Measurements from ENCODE around the gene ASB6.
"Not testable (repeated sequence)": the region's sequence is repeated elsewhere in the genome, so short reads cannot be mapped to it uniquely, and the experiment has no call there.

ASB6 gene

DNA sequence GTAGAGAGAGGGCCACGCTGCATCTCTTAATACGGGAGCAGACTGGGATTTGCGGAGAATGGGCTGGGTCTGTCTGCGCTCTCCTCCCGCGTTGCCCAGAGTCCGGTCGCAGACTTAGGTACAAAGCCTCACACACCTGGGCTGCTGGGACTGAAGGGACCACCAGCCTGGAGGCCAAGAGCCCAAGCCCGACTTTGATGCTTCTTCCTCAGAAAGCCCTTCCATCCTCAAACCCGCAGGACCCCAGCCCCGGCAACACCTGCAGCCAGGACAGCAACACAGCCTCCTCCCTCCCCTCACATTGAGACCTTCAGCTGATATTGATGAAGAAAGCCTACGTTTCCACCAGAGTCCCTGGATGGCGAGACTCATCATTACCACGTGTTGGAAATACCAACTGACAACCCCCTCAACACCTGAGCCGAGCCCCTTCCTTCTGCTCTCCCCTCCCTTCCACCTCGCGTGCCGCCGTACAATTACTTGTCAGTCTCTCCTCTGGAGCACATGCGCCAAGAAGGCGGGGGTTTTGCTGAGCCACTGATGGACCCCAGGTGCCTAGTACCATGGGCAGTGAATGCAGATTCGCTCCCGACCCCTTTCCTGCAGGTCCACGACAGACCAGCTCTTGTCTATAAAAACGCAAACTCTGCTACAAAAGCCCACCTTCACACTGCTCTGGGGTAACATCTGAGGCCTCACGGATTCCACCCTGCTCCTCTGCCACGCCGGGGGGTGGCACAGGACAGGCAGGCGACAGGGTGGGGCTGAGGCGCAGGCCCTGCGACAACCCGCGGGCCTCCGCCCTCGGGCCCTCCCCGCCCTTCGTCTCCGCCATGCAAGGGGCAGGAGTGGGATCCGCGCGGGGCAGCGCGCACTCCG is 841 bp downstream of the ASB6 start:
- no peak for DNase-seq

DNA sequence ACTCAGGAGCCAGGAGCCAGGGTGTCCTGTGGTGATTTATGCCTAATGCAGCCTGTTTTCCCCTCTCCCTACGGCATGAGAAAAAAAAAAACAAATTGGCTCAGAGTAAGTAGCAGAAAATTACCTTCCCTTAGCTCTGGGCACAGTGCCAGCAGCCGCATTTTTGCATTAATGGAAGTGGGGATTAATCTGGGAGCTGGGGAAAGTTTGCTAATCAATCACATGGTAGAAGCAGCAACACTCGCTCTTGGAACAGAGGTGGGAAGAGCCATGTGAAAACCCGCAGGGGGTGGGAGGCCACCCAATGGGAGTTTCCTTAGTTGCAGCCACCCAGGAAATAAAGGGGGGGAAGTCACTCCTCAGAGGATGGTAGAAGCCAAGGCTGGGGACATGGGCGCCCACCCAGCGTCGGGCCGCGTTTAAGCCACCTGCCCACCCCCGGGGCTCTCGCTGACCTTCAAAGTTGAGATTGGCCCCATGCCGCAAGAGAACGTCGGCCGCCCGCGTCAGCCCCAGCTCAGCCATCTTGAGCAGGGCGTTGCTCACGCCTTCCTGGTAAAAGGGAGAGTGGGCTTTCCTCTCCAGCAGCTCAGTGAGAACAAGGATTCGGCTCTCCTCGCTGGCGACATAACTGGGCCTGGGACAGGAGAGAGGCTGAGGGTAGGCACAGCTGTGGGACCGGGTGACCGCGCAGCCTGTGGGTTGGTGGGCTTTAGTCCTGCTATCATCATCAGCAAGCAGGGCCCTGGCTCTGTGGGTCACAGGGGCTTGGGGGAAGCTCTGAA is 1.7 kb downstream of the ASB6 start:
- no peak for DNase-seq

DNA sequence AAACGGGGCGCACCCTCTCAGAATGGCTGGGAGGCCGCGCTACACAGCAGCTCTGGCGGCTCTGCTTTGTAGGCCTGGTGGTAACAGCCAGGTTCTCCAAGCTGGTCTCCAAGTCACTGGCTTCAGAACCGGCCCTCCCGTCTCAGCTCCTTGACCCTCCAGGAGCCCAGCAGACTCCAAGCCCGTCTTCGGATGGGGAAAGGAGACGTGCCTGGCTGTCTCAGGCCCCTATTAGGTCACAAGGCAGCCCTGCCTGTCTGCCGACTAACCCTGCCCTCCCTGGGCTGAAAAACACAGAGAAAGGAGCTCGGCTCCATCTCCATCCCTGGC is 2.2 kb downstream of the ASB6 start:
- no peak for DNase-seq

DNA sequence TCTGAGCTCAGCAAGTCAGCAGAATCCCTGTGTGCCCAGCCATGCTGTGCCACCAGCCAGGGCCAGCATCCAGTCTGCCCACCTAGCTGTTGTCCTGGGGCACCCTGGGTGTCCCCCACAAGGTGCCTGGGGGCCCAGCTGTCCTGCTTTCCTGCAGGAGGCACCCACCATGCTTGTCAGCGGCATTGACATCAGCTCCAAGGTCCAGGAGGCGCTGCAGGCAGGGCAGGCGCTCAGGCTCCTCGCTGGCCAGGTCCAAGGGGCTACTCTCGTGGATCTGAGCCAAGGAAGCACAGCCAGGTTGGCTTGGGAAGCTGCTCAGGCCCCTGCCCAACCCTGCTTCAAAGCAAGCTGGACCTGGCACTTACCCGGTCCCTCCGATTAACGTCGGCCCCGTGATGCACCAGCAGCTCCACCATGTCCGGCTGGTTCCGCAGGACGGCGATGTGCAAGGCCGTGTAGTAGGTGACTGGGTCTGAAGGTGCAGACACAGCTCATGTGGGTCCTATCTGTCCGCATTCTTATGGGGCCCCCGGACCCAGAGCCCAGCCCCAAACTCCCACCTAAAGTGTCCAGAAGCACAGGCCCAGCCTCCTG is 2.8 kb downstream of the ASB6 start:
- no peak for DNase-seq

DNA sequence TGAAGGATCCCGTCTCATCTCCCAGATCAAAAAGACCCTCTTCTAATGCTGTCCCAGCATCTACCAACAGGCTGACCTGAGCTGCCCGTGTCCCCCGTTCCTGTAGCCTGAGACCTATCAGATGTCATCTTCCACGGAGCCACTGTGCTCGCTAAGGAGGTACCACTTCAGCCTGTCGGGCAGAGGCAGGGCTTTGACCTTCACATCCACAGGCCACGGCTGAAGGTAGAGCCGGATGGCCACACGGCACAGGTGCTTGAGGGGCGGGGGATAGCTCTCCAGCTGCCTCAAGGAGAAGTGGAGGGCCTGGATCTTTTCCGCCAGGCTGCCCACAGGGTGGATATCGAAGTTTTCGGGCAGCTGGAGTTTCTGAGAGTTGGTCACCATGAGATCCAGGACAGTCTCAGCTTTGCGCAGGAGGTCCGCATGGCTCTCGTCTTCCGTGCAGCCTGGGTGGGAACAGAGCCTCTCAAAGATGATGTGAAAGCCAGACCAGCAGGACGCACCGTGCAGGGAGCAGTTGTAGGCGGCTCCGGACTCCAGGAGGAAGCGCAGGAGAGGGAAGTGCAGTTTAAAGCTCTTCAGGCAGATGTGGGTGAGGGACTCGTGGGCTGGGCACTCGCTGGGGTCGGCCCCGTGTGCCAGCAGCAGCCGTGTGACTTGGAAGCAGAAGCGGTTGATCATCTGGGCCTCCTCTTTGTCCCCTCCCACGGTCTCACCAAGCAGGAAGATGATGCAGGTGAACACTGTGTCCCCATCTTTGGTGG is 4.1 kb downstream of the ASB6 start:
- DNase-seq: no peak

DNA sequence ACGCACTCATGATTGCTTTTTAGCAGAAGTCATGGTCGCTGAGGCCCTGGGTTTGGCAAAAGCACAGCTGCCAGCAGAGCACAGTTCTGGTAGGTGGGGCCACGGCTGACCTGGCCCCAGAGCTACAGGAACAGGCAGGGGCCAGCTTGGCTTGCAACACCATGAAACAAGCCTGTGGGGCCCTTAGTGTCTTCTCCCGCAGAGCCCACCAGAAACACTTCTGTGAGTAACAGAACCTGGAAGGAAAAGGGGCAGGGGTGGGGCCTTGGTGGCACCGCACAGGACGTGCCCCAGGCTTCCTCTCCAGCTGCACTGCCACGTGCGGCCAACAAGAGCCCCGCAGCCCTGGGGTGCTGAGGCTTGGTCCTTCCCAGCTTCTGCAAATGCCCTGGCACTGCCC is 4.8 kb downstream of the ASB6 start:
- no peak for DNase-seq

DNA sequence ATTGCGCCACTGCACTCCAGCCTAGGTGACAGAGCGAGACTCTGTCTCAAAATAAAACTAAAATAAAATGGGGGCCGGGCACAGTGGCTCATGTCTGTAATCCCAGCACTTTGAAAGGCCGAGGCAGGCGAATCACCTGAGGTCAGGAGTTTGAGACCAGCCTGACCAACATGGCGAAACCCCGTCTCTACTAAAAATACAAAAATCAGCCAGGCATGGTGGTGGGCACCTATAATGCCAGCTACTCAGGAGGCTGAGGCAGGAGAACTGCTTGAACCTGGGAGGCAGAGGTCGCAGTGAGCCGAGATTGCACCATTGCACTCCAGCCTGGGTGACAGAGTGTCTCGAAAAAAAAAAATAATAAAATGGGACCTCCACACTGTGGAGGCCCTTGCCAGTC is 5.6 kb downstream of the ASB6 start:
- not testable (repeated sequence) for DNase-seq

DNA sequence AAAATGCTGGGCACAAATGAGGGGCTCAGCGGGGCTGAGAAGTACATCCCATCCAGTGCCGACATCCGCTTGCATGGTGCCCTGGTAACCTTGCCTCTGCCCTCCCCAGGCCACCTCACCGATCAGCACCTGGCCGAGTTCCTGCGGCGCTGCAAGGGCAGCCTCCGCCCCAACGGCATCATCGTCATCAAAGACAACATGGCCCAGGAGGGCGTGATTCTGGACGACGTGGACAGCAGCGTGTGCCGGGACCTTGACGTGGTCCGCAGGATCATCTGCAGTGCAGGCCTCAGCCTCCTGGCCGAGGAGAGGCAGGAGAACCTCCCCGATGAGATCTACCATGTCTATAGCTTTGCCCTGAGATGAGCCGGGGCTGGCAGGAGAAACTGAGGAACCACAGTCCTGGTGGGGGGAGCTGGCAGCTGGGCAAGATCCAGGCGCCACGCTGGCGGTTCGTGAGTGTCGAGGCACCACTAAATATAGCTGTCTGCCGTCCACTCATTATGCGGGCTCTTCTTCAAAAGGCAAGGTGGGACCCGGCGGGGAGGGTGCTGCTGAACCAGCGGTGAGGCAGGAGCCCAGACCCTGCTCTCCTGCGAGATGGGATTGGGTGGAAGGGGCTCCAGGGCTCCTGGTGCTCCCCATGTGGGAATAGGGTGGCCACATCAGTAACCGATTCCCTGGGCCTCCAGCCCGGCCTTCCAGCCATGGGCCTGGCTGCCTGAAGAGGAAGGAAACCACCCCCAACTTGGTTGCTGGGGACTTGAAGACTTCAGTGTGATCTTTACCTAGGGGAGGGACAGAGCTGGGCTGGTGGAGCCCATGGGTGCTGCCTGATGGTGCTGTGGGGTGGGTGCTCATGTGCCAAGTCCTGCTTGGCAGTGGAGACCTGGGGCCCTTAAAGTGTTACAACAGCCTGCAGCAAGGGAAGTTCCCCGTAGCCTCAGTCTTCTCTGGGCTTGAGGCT is 6.6 kb downstream of the ASB6 start:
- DNase-seq: no peak

DNA sequence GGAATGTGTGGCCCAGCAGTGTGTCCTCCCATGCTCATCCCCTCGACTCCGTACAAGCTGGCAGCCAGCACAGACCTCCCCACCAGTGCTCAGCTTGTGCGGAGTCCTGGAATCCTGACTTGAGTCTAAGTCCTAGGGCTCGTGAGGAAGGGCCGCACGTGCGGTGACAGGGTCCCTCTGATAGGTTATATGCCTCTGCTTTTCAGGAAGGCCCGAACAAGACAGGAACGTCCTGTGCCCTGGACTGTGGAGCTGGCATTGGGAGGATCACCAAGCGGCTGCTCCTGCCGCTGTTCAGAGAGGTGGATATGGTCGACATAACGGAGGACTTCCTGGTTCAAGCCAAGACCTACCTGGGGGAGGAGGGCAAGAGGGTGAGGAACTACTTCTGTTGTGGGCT is 8.1 kb downstream of the ASB6 start:
- no peak for DNase-seq

DNA sequence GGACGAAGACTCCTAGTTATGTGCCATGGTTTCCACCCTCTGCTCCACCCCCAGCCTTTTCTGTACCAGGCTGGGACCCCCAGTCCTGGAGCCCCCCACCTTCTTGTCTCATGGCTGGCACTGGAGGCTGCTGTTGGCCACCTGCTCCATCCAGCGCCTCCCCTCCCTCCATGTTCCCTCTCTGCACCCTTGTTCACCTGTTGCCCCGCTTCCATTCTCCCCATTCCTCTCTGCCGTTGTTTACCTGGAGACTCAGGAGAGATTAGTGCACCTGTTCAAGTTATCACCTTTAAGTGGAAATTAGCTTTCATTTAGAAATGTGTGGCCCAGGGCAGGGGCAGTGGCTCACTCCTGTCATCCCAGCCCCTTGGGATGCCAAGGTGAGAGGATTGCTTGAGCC is 8.7 kb downstream of the ASB6 start:
- DNase-seq: no peak

DNA sequence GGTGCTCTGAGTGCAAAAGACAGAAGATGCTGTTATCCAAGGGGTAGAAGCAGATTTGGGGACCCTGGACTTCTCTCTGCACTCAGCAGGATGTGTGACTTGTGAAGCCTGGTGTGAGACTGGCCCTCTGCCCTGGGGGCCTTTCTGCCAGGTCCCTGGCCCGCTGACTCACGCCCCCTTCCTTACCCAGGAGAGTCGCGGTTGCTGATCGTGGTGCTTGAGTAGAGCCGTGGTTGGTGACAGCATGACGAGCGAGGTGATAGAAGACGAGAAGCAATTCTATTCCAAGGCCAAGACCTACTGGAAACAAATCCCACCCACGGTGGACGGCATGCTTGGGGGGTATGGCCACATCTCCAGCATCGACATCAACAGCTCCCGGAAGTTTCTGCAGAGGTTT is 9.5 kb downstream of the ASB6 start:
- no peak for DNase-seq

DNA sequence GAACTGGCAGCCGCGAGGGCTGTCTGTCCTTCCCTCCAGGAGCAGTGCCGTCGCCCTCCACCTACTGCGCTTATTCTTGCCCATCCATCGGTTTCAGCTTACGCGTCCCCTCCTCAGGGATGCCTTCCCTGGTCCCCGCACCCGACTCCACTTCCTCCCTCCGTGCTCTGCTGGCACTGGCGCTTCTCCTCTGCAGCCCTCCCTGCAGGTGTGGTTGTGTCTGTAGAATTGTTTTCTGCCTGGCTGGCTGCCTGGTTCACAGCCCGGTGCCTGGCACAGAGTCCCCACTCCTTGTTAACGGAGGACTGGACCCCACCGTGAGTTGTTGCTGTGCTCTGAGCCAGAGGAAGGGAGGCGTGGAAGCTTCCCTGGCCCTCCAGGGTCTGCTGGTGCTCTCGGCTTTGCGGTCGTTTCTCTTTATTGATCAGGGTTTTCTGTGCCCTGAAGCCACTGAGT is 10.2 kb downstream of the ASB6 start:
- no peak for DNase-seq

DNA sequence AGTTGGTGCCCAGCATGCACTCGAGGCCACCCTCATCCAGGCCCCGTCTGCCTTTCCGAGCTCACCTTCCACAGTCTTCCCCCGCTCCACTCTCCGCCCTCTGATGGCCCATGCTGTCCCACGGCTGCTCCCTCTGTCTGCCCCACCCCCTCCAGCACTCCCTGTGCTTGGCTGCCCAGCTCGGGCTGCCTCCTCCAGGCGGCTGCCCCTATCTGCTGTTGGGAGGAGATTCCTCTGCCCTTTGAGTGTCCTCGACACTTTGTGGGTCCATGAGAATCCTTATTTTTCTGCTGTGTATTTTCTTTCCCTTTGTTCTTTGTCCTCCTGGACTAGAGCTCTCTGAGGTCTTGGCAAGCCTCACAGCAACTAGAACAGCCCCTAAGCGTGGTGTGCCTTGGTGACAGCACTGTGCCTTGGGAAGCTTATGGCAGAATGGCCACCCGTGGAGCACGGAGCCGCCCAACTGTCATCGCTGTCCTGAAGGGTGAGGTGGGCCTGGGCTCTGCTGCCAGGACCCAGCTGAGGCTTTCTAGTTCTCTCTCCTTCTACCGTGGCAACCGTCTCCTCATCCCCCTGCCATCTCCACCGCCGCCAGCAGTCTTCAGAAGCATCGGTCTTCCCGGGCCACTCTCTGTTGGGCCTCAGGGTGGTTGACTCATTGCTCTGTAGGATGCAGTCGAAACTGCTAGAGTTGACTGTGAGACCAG is 10.8 kb downstream of the ASB6 start:
- no peak for DNase-seq

DNA sequence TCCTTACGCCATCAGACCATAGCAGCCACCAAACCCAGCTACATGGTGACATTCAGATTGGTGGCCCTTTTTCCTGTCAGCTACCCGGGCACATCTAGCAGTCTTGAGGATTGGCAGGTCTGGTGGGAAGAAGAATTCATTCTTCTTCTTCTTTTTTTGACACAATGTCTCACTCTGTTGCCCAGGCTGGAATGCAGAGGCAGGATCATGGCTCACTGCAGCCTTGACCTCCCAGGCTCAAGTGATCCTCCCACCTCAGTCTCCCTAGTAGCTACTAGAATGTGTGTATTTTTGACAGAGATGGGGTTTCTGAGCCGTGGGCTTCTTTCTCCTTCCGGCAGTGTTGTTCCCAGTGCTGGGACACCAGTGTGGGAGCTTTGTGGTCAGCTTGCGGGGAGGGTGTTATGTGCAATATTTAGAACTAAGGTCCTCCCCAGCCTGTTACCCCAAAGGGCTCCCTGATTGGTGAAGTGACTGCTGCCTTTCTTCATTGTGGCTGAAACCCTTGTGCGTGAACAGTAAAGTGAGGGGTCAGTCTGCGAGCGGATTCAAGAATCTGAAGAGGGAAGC is 12.6 kb downstream of the ASB6 start:
- DNase-seq: no peak

DNA sequence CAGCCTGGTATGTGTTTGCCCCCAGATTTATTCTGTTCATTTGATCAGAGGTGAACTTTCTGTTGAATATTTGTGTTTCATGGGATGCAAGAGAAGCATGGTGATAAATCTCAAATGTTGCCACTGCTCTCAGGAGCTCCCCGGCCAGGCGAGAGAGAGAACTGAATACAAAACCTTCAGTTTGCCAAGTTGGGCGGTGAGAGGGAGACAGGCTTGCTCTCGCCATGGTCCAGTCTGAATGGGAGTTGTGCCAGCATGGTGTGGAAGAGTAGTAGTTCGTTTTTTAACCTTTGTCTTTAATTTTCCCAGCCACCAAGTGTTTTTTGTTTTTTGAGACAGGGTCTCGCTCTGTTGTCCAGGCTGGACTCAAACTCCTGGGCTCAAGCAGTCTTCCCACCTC is 13.2 kb downstream of the ASB6 start:
- no peak for DNase-seq

DNA sequence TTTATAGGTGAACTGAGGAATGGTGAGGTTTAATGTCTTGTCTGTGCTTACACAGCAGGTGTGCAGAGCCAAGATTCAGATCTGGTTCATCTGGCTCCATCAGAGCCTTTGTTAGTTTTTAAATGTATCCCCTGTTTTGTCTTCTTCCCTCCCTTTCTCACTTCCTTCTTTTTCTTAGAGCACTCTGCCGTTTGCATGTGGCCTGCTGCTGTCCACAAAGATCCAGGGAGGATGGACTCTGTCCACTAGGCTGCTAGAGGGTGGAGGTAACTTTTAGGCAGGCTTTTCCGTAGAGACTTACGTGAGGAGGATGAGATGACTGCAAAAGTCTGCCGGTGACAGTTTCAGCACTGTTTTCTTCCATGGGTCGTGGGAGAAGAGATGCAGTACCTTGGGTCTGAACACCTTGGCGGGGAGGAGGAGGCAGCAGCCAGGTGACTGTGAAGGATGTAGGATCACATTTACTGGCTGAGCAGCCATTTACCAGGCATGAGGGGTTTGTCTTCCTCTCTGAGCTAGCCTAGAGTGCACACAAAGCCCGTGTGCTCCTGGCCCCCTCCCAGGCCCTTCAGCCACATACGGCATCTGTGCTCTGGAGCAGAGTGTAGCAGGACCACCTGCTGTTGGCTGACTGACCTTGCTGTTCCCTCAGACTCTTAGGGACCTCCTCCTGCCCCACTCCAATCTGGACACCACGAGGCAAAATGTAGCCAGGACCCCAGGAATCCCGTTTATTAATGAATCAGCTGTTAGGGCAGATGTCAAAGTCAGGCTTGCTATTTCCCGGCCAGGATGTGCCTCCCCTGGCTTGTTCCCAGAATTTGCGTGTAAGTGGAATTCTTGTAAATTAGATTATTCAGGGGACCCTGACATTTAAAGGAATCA is 14.2 kb downstream of the ASB6 start:
- no peak for DNase-seq

DNA sequence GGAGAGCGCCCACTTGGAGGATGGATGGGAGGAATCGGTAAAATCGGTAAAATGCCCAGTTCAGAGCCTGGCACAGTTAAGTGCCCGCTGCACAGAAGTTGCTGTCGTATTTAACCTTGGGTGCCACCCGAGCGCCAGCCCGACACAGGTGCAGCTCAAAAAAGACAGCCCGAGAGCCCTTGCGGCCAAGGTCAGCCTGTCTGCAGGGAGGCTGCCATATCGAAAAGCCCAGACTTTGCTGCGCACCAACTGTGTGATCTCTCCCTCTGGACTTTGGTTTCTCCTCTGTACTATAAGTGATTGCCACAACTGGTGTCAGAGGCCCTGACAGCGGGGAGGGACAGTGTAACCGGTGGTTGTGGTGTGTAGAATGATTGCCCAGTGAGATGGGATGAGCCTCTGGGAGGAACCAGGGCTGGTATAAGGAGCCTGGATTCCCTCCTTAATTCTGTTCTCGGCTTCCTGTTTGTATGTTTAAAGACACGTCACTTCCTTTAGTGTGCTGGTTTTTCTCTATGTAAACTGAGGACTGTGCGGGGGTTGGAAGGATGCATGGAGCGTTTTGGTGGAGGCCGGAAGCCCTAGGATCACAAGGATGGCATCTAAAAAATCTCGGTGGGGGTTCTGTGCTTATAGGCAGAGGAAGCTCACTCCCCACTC is 15.2 kb downstream of the ASB6 start:
- peak; percentile 54 for DNase-seq

DNA sequence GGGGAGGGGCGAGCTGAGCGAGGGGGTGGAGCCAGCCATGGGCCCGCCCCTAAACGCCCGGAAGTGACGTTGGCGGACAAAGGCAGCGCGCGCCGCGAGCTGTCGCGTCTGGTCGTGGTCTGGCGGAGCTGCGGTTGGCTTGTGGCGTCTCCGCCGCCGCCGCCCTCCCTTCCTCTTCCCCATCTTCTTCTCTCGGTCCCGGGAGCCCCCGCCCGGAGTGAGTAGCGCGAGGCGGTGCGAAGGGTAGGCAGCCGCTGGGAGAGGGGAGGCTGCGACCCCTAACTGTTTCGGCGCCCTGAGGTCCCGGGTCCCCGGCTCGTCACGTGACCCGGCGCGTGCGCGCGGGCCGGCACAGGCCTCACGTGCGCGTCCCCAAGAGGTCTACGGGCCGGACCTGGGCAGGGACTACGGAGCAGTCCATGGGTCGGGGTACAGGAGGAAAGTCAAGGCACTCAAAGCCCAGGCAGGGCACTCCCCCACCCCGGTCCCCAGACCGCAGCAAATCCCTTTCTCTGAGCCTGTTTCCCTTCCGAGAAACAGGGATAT is 15.8 kb downstream of the ASB6 start, which contains the start of gene NTMT1:
NTMT1 (plus strand) TSS at position 85 of the 546 bp plus-strand sequence. CDS start 6,541 bp downstream, outside the sequence.
- peak; percentile 90 for DNase-seq

DNA sequence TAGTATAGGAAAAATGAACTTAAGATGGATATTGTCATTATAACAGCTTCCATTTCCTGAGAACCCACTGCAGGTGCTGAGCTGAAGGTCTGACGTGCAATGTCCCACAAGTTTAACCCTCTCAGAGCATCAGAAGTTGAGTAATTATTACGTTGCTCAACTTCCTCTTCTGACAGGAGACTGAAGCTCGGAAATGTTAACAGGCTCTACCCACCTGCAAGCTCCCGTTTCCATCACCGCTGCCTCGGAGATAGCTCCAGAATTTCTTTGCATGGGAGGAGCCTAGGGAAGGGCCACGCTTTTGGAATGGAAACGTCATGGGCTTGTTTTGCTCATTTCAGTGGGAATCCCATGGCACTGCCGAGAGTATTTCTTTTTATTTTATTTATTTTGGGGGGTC is 17.0 kb downstream of the ASB6 start:
- peak; percentile 58 for DNase-seq

All from CD4-positive, alpha-beta T cell treated with Interferon gamma for 1 hour (primary cell).